IMR-90 (cell line): ENCODE results near the gene LY9. TPM values are rescaled to one million over a fixed set of nuclear protein-coding genes. Genes with fewer than 3 reads are reported as not detected.

Experiments used
- ATAC-seq: fragments of 200-7000 bp; cut with Tn5 transposase; 2 replicates; pipeline ENCODE4 v1.9.1; 2020; ENCODE audit warnings: low read depth, mild to moderate bottlenecking, moderate library complexity
- BruUV-seq: library from RNA; stranded (reverse); fragments of 400-500 nt; replicated peaks from 2 replicates; lab custom pipeline; 2021; lab: Mats Ljungman, UMichigan
- CTCF ChIA-PET: fragments of 300-600 bp; formaldehyde crosslinking; extraction: SDS; loops from one replicate; lab custom pipeline; 2021; ENCODE audit warnings: antibody characterized with exemption; lab: Yijun Ruan, JAX
- POLR2A ChIA-PET: fragments of 300-600 bp; sonication (Branson Sonifier 250); formaldehyde crosslinking; loops from one replicate; lab custom pipeline; 2022; ENCODE audit warnings: antibody characterized with exemption; ENCODE audit not compliant: unreplicated experiment; lab: Charles Lee
- DNase-seq: peaks from one replicate; pipeline ENCODE4 v3.0.0; 2013
- H2AFZ ChIP-seq: replicated peaks from 2 replicates; pipeline ENCODE3; 2013; ENCODE audit warnings: low read length, mild to moderate bottlenecking; ENCODE audit not compliant: poor library complexity
- H2AK5ac ChIP-seq: 2 replicates; pipeline ENCODE4 v1.6.1; 2013; ENCODE audit warnings: low read depth, low read length, inconsistent platforms
- H2AK9ac ChIP-seq: replicated peaks from 2 replicates; pipeline ENCODE3; 2013; ENCODE audit warnings: mild to moderate bottlenecking, low read depth, low read length, moderate library complexity; ENCODE audit not compliant: poor library complexity
- H2BK120ac ChIP-seq: 2 replicates; pipeline ENCODE4 v1.6.1; 2013; ENCODE audit warnings: low read depth, low read length, inconsistent platforms
- H2BK15ac ChIP-seq: 3 replicates; pipeline ENCODE4 v1.6.1; 2013; ENCODE audit warnings: low read depth, low read length, inconsistent platforms
- H2BK20ac ChIP-seq: 2 replicates; pipeline ENCODE4 v1.6.1; 2013; ENCODE audit warnings: low read depth, mild to moderate bottlenecking, inconsistent platforms, low read length, moderate library complexity
- H2BK5ac ChIP-seq: 2 replicates; pipeline ENCODE4 v1.6.1; 2013; ENCODE audit warnings: mild to moderate bottlenecking, low read depth, low read length, inconsistent platforms; ENCODE audit not compliant: poor library complexity, severe bottlenecking
- H3K14ac ChIP-seq: replicated peaks from 2 replicates; pipeline ENCODE4 v1.6.1; 2013; ENCODE audit warnings: low read depth, low read length, inconsistent platforms
- H3K18ac ChIP-seq: 2 replicates; pipeline ENCODE4 v1.6.1; 2013; ENCODE audit warnings: low read depth, low read length, control low read depth
- H3K23ac ChIP-seq: 2 replicates; pipeline ENCODE4 v1.6.1; 2013; ENCODE audit warnings: low read depth, low read length, inconsistent platforms
- H3K27ac ChIP-seq: 2 replicates; pipeline ENCODE4 v1.5.1; 2013; ENCODE audit warnings: mild to moderate bottlenecking, control low read depth, low read length; ENCODE audit not compliant: insufficient read depth
- H3K27me3 ChIP-seq: 2 replicates; pipeline ENCODE4 v1.6.1; 2013; ENCODE audit warnings: low read length; ENCODE audit not compliant: control insufficient read depth, insufficient read depth
- H3K36me3 ChIP-seq: 2 replicates; pipeline ENCODE4 v1.6.1; 2013; ENCODE audit warnings: low read length, mixed read lengths; ENCODE audit not compliant: control insufficient read depth, insufficient read depth
- H3K4ac ChIP-seq: 2 replicates; pipeline ENCODE4 v1.6.1; 2013; ENCODE audit warnings: low read depth, low read length, inconsistent platforms
- H3K4me1 ChIP-seq: 2 replicates; pipeline ENCODE4 v1.6.1; 2013; ENCODE audit warnings: low read length, mixed read lengths; ENCODE audit not compliant: control insufficient read depth, insufficient read depth
- H3K4me2 ChIP-seq: 2 replicates; pipeline ENCODE4 v1.6.1; 2013; ENCODE audit warnings: low read depth, mild to moderate bottlenecking, control low read depth, low read length, moderate library complexity
- H3K4me3 ChIP-seq: 2 replicates; pipeline ENCODE4 v1.5.1; 2013; ENCODE audit warnings: low read depth, mild to moderate bottlenecking, control low read depth, low read length, moderate library complexity; ENCODE audit not compliant: insufficient read depth
- H3K56ac ChIP-seq: 2 replicates; pipeline ENCODE4 v1.6.1; 2013; ENCODE audit warnings: low read length, inconsistent platforms; ENCODE audit not compliant: insufficient read depth; ENCODE audit errors: extremely low read depth
- H3K79me1 ChIP-seq, 2 experiments: 2 replicates each; pipeline ENCODE4 v1.6.1; 2013; ENCODE audit warnings: low read length in 2 of 2, inconsistent platforms in 1 of 2, low read depth in 1 of 2
- H3K9ac ChIP-seq: 2 replicates; pipeline ENCODE4 v1.6.1; 2013; ENCODE audit warnings: low read depth, low read length, control low read depth
- H3K9me1 ChIP-seq: 2 replicates; pipeline ENCODE4 v1.6.1; 2013; ENCODE audit warnings: low read length, inconsistent platforms; ENCODE audit not compliant: insufficient read depth
- H3K9me3 ChIP-seq: 2 replicates; pipeline ENCODE4 v1.6.1; 2013; ENCODE audit warnings: low read length; ENCODE audit not compliant: control insufficient read depth, insufficient read depth
- H4K20me1 ChIP-seq: 2 replicates; pipeline ENCODE4 v1.6.1; 2013; ENCODE audit warnings: low read length, inconsistent platforms; ENCODE audit not compliant: insufficient read depth
- H4K5ac ChIP-seq: 2 replicates; pipeline ENCODE4 v1.6.1; 2013; ENCODE audit warnings: mild to moderate bottlenecking, low read depth, low read length, control low read depth
- H4K8ac ChIP-seq, 2 experiments: 2 replicates each; pipeline ENCODE4 v1.6.1; 2013; ENCODE audit warnings: low read depth in 2 of 2, low read length in 2 of 2, control low read depth in 1 of 2, inconsistent platforms in 1 of 2
- H4K91ac ChIP-seq: 2 replicates; pipeline ENCODE4 v1.6.1; 2013; ENCODE audit warnings: low read depth, low read length, inconsistent platforms; ENCODE audit not compliant: insufficient read depth
- CHD1 ChIP-seq: IDR thresholded peaks from 2 replicates; pipeline ENCODE4 v1.6.1; 2012; ENCODE audit warnings: low read depth, low read length, improper control_type of control experiment
- CTCF ChIP-seq: conservative IDR thresholded peaks from 2 replicates; pipeline ENCODE4 v1.5.1; 2012; ENCODE audit warnings: mild to moderate bottlenecking, low read depth, low read length, improper control_type of control experiment
- ELK1 ChIP-seq: fragments of 150-350 bp; IDR thresholded peaks from 2 replicates; pipeline ENCODE4 v1.6.1; 2016; ENCODE audit warnings: low read depth, mild to moderate bottlenecking, low read length, moderate library complexity, borderline replicate concordance
- FOS ChIP-seq: fragments of 150-350 bp; IDR thresholded peaks from 2 replicates; pipeline ENCODE4 v1.6.1; 2016; ENCODE audit warnings: low read depth, low read length
- MAFK ChIP-seq: IDR thresholded peaks from 2 replicates; pipeline ENCODE4 v1.6.1; 2012; ENCODE audit warnings: low read depth, low read length, improper control_type of control experiment
- MAZ ChIP-seq: IDR thresholded peaks from 2 replicates; pipeline ENCODE4 v1.6.1; 2012; ENCODE audit warnings: low read depth, mild to moderate bottlenecking, low read length, improper control_type of control experiment, moderate library complexity, borderline replicate concordance
- NFE2L2 ChIP-seq: fragments of 150-350 bp; IDR thresholded peaks from 2 replicates; pipeline ENCODE4 v1.6.1; 2016; ENCODE audit warnings: low read depth, mild to moderate bottlenecking, low read length
- POLR2A ChIP-seq: IDR thresholded peaks from 2 replicates; pipeline ENCODE4 v1.6.1; 2012; ENCODE audit warnings: mild to moderate bottlenecking, low read depth, low read length
- RAD21 ChIP-seq: IDR thresholded peaks from 2 replicates; pipeline ENCODE4 v1.6.1; 2012; ENCODE audit warnings: low read length, improper control_type of control experiment
- RCOR1 ChIP-seq: IDR thresholded peaks from 2 replicates; pipeline ENCODE4 v1.6.1; 2012; ENCODE audit warnings: mild to moderate bottlenecking, low read length, improper control_type of control experiment; ENCODE audit not compliant: insufficient replicate concordance
- RFX5 ChIP-seq: IDR thresholded peaks from 2 replicates; pipeline ENCODE4 v1.8.0; 2012; ENCODE audit warnings: low read depth, mild to moderate bottlenecking, low read length, moderate library complexity
- USF2 ChIP-seq: fragments of 150-350 bp; IDR thresholded peaks from 2 replicates; pipeline ENCODE4 v1.6.1; 2017; ENCODE audit warnings: mild to moderate bottlenecking, antibody characterized with exemption, low read length, low read depth
- WGBS, 2 experiments: methylation state at CpG; one replicate each; pipeline versions ENCODE4 v1.1.5 to v1.1.7; 2013; ENCODE audit warnings: missing lambda C conversion rate in 2 of 2; ENCODE audit not compliant: insufficient read length in 1 of 2; ENCODE audit errors: extremely low coverage in 2 of 2; 5-methylcytosine and 5-hydroxymethylcytosine counted together
- dilution Hi-C: fragments of 300-500 bp; cut with HindIII; formaldehyde crosslinking; loops from one replicate; pipeline ENCODE4 v1.14.3; 2018; ENCODE audit warnings: low sequenced_read_pairs; ENCODE audit not compliant: unreplicated experiment
- in situ Hi-C: fragments of 300-500 bp; cut with MboI; formaldehyde crosslinking; loops from 3 replicates; pipeline ENCODE4 v1.14.3; 2019; ENCODE audit warnings: low sequenced_read_pairs, inconsistent platforms, mixed read lengths
- intact Hi-C: fragments of 100-400 bp; cut with micrococcal nuclease; formaldehyde crosslinking; loops from 2 replicates; pipeline ENCODE4 v1.10.0; 2022
- polyA plus RNA-seq, 3 experiments: library from polyadenylated mRNA; depleted of rRNA; stranded (reverse); fragments of >200 nt; gene quantifications; 2 replicates each; pipeline ENCODE4 v1.2.3, GENCODE V29; 2012; ENCODE audit warnings: low replicate concordance in 1 of 3
- total RNA-seq: library from RNA; depleted of rRNA; stranded (reverse); fragments of >200 nt; gene quantifications from 2 replicates; pipeline ENCODE4 v1.2.3, GENCODE V29; 2012

Gene LY9
- total and polyA plus RNA-seq, 2 of the 4 experiments (the other 2 are of a cell fraction) = not detected

- no peak overlapping the region for H4K91ac ChIP-seq
- no peak overlapping the region for H2BK120ac ChIP-seq
- H3K4me1 ChIP-seq = no peaks in the 10 kb centered on the region
- intact Hi-C loops (loop anchor here (1.0 kb wide), 2 partner anchors 116 to 155 kb away; no protein-coding TSS in a partner anchor), in situ Hi-C loops (no loop called here), dilution Hi-C loops (no loop called here)
- H3K36me3 ChIP-seq = no peaks in the 10 kb centered on the region
- DNase-seq (no peak), ATAC-seq (no peak)
- no peak overlapping the region for H2BK5ac ChIP-seq
- H4K8ac ChIP-seq = no peak overlapping the region
- H2BK20ac ChIP-seq = no peak overlapping the region
- H3K4me3 ChIP-seq = no peak overlapping the region
- no CpG with 5 or more reads among the region's 3 CpGs for WGBS, 2 experiments
- CTCF ChIA-PET = interaction anchor here (0.6 to 1.5 kb wide), 3 partner anchors 8 to 134 kb away, joined by 3 to 4 read pairs (median 4); no protein-coding TSS in a partner anchor
- H3K4ac ChIP-seq = no peak overlapping the region
- no peaks in the 10 kb centered on the region for H3K79me1 ChIP-seq
- no peaks in the 10 kb centered on the region for H3K9me1 ChIP-seq
- no peak overlapping the region for H2AK9ac ChIP-seq
- H3K9me3 ChIP-seq = no peaks in the 10 kb centered on the region
- H3K14ac ChIP-seq = no peak overlapping the region
- H4K5ac ChIP-seq = no peak overlapping the region
- no peak overlapping the region for H3K23ac ChIP-seq
- H3K9ac ChIP-seq = no peak overlapping the region
- TF ChIP-seq NFE2L2 (no peak), POLR2A (no peak), ELK1 (no peak), RCOR1 (no peak), FOS (no peak), CTCF (no peak), RAD21 (no peak), RFX5 (no peak), USF2 (no peak), MAFK (no peak), CHD1 (no peak), MAZ (no peak)
- H2AK5ac ChIP-seq = no peak overlapping the region
- H3K18ac ChIP-seq = no peak overlapping the region
- H3K27me3 ChIP-seq = peaks cover 8% of the 10 kb centered on the region
- POLR2A ChIA-PET = no interaction called here
- no peak overlapping the region for H2AFZ ChIP-seq
- H2BK15ac ChIP-seq = no peak overlapping the region
- H3K56ac ChIP-seq = no peak overlapping the region
- no TSS peak for BruUV-seq
- H4K20me1 ChIP-seq = no peaks in the 10 kb centered on the region
- H3K4me2 ChIP-seq = no peak overlapping the region
- H3K27ac ChIP-seq = no peak overlapping the region
Measured at GRCh38 chr1:160835751-160836150, 39.8 kb downstream of the LY9 start.
